ENCODE results near the gene ARHGAP19. TPM values are rescaled to one million over a fixed set of nuclear protein-coding genes. Genes with fewer than 3 reads are reported as not detected.

Gene ARHGAP19
- total and polyA plus RNA-seq, 9 of the 15 experiments (the other 6 are each of a cell fraction or from before 2014, with no cell fraction given) = 14.8 to 49.5 (median 26.8) TPM

- TF ChIP-seq ZNF592 (IDR thresholded peaks at IDR 0.05) (no peak), MBD2 (IDR thresholded peaks at IDR 0.05; ENCODE audit: borderline replicate concordance, low read depth) (peak; percentile 93), CUX1 (CRISPR knock-in tag; IDR thresholded peaks at IDR 0.05) (no peak), CXXC5 (CRISPR knock-in tag; IDR thresholded peaks at IDR 0.05) (peak; percentile 70; the same call in 1 of the 2 replicates), RBM14 (IDR thresholded peaks at IDR 0.05; ENCODE audit: borderline replicate concordance, insufficient read depth, low read depth, low read length) (no peak), SIN3A (IDR thresholded peaks at IDR 0.05; ENCODE audit: borderline replicate concordance in 2 of 2, control insufficient read depth in 1 of 2, low read depth in 2 of 2, low read length in 2 of 2) (peak; percentile 43 to 80; a peak in 2 of 4 replicates), MEIS2 (IDR thresholded peaks at IDR 0.05; ENCODE audit: partially characterized antibody) (no peak), RBM15 (IDR thresholded peaks at IDR 0.05; ENCODE audit: insufficient read depth, low read length) (no peak), ZNF41 (CRISPR knock-in tag; conservative IDR thresholded peaks at IDR 0.05) (no peak), XRCC3 (IDR thresholded peaks at IDR 0.05) (no peak), POLR2AphosphoS2 (IDR thresholded peaks at IDR 0.05; ENCODE audit: low read length) (no peak), MLLT1 (IDR thresholded peaks at IDR 0.05) (no peak)
These were observed 42.1 kb upstream of the ARHGAP19 start, which contains the start of gene FRAT2 (continued) for GRCh38 chr10:97334370-97335175.

Data from K562 (cell line).